Ovary (tissue), 9 donors: ENCODE data around the gene NPM3. TPM values are rescaled to one million over a fixed set of nuclear protein-coding genes. Genes with fewer than 3 reads are reported as not detected.
A peak's percentile ranks its signal among the peaks of the same experiment; 100 is the strongest.

Source experiments
- DNase-seq, 5 donors: peaks; one replicate each; pipeline ENCODE4 v3.0.0-alpha.2; 2019 to 2020
- H3K27ac ChIP-seq, 2 donors: fragments of 200-600 bp; one replicate each; pipeline versions ENCODE4 v1.5.1 to v1.8.0; 2019 to 2022
- H3K27me3 ChIP-seq: fragments of 200-600 bp; one replicate; pipeline ENCODE4 v1.8.0; 2022
- H3K36me3 ChIP-seq: fragments of 200-600 bp; sonication (generic); one replicate; pipeline ENCODE4 v1.5.1; 2019
- H3K4me1 ChIP-seq: one replicate; pipeline ENCODE4 v1.8.1; 2013; ENCODE audit warnings: mild to moderate bottlenecking, moderate library complexity; ENCODE audit not compliant: insufficient read depth
- H3K4me3 ChIP-seq: fragments of 200-600 bp; sonication (generic); one replicate; pipeline ENCODE4 v1.5.1; 2017
- H3K9me3 ChIP-seq, 2 donors: fragments of 200-600 bp in 1 of 2; sonication (generic) in 1 of 2; one replicate each; pipeline versions ENCODE4 v1.5.1 to v1.8.1; 2013 to 2019; ENCODE audit warnings: mild to moderate bottlenecking in 1 of 2, moderate library complexity in 1 of 2
- EP300 ChIP-seq: sonication (generic); formaldehyde crosslinking; IDR thresholded peaks from one replicate; pipeline ENCODE4 v1.6.1; 2017; ENCODE audit warnings: antibody characterized with exemption
- POLR2A ChIP-seq: fragments of 450-650 bp; IDR thresholded peaks from one replicate; pipeline ENCODE4 v1.6.1; 2017; ENCODE audit warnings: antibody characterized with exemption, mild to moderate bottlenecking, moderate library complexity
- WGBS, 3 donors: extraction: QIAGEN DNeasy Blood & Tissue Kit in 1 of 3; methylation state at CpG; one replicate each; pipeline versions ENCODE4 v1.1.5 to v1.1.7; 2013 to 2017; 5-methylcytosine and 5-hydroxymethylcytosine counted together
- intact Hi-C, 4 donors: fragments of 100-400 bp; cut with DNase I; formaldehyde crosslinking; loops; one replicate each; pipeline versions ENCODE4 v1.11.0 to v1.15.1; 2022 to 2023
- polyA plus RNA-seq, 2 donors: library from polyadenylated mRNA; stranded (reverse); fragments of 200-250 nt in 1 of 2; fragments of 350-450 nt in 1 of 2; fragmentation: Illumina TruSeq in 1 of 2; extraction: RNeasy Lipid Tissue Mini Kit (QIAGEN cat#74804) in 1 of 2; gene quantifications; one replicate each; pipeline ENCODE4 v1.2.3, GENCODE V29; 2013 to 2014
- total RNA-seq, 7 donors: library from RNA; depleted of rRNA in 2 of 7; stranded (reverse); fragments of >200 nt in 2 of 7; fragmentation: NEBNext Ultra II Directional in 3 of 7; extraction: Animal tissue kit (Norgen Biotek cat#: 25700) in 3 of 7; gene quantifications; one replicate each; pipeline versions ENCODE4 v1.1.0 to v1.2.4, GENCODE V29; 2016 to 2023
- TF ChIP-seq, protein P1 (sequence below), 3 donors: fragments of 450-650 bp in 2 of 3; fragments of 200-600 bp in 1 of 3; IDR thresholded peaks; one replicate each; pipeline versions ENCODE4 v1.5.1 to v1.8.0; 2016 to 2022; ENCODE audit warnings: antibody characterized with exemption in 3 of 3, mild to moderate bottlenecking in 1 of 3
- donor health status: DM: no; HTN: no; CAD: no; lungs with moderate emphysema.
- donor health status: DM: no; HTN: no; CAD: no.
- donor health status: Bipolar disorder and iron deficiency.
- donor health status: DM: yes; HTN: yes; CAD: no.
- donor health status: DM: no; HTN: no; CAD: no.
- donor health status: DM: yes; HTN: yes; CAD: no.

NPM3 gene
- total and polyA plus RNA-seq, 9 donors = 11.0 to 64.8 (median 32.1) TPM

DNA sequence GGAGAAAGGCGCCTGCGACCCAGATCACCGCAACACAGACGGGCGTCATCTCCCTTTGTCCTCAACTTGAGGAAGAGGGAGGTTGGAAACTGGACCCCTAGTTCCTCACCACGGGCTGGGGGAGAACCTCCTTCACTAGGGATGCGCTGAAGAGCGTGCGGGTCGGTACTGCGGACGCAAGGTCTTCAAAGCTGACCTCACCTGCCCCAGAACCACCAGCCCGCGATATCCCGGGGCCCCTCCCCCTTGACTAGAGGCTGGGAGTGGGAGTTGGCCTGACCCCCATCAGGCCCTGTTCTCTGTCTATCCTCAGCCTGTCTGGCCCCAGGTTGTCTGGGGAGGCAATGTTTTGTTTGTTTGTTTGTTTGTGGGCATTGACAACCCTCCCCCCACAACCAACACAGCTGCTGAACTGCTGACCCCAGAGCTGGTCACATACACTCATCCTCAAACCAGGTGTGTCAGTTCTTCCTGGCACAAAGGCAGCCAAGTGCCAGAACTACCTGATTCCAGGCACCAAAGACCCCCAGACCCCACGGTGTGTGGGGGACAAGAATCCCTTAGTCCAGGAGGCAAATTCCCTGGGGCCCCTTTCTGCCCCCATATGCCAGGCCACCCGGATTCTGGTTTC is 2.9 kb downstream of the NPM3 start:
- Histone ChIP-seq H3K36me3 (no peaks in the 10 kb centered on the region), H3K9me3 (no peaks in the 10 kb centered on the region), H3K27me3 (no peaks in the 10 kb centered on the region), H3K4me3 (peak overlapping the region; percentile 16), H3K27ac (no peak overlapping the region), H3K4me1 (peaks cover 20% of the 10 kb centered on the region)
- 15 to 22% (median 21%) methylated on average over 17 of the region's 17 CpGs for WGBS, 3 donors
- no peak for DNase-seq
- TF ChIP-seq POLR2A (no peak), EP300 (no peak)
- TF ChIP-seq, protein P1, sequence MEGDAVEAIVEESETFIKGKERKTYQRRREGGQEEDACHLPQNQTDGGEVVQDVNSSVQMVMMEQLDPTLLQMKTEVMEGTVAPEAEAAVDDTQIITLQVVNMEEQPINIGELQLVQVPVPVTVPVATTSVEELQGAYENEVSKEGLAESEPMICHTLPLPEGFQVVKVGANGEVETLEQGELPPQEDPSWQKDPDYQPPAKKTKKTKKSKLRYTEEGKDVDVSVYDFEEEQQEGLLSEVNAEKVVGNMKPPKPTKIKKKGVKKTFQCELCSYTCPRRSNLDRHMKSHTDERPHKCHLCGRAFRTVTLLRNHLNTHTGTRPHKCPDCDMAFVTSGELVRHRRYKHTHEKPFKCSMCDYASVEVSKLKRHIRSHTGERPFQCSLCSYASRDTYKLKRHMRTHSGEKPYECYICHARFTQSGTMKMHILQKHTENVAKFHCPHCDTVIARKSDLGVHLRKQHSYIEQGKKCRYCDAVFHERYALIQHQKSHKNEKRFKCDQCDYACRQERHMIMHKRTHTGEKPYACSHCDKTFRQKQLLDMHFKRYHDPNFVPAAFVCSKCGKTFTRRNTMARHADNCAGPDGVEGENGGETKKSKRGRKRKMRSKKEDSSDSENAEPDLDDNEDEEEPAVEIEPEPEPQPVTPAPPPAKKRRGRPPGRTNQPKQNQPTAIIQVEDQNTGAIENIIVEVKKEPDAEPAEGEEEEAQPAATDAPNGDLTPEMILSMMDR (IDR thresholded peaks at IDR 0.05) = peak in 1 of 3 donors; percentile 7
- intact Hi-C loops = loop anchor here in 1 of 4 donors (10.0 kb wide), 1 partner anchor 176 kb away; no protein-coding TSS in a partner anchor

DNA sequence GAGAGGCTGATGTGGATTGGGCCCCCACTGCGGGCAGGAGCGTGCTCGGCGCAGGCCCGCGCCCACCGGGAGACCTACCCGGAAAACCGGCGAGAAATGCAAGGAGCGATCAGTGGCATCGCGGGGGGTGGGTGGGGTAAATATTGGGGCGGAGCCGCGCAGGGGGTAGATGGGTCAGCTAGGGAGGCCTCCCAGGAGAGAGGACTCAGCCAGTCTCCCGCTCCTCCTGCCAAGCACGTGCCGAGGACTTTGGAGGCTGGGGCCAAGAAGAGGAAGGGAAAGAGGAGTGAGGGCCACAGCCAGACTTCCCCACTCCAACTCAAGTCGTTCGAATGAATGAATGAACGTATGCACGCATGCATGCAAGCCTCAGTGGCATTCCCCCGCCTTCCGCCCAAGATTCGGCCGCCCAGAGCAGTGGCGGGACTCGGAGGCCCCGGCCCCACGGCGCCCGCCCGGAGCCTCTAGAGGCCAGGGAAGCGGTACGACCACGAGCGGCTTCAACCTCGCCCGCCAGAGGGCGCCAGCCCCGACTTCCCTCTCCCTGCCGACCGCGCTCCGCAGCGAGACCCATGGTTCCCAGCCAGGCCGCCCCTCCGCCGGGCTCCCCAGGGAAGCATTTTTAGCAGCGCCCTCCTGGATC is 3.6 kb downstream of the NPM3 start:
- intact Hi-C loops = loop anchor here (5.0 to 10.0 kb wide), 6 partner anchors 175 to 565 kb away; no protein-coding TSS in a partner anchor

DNA sequence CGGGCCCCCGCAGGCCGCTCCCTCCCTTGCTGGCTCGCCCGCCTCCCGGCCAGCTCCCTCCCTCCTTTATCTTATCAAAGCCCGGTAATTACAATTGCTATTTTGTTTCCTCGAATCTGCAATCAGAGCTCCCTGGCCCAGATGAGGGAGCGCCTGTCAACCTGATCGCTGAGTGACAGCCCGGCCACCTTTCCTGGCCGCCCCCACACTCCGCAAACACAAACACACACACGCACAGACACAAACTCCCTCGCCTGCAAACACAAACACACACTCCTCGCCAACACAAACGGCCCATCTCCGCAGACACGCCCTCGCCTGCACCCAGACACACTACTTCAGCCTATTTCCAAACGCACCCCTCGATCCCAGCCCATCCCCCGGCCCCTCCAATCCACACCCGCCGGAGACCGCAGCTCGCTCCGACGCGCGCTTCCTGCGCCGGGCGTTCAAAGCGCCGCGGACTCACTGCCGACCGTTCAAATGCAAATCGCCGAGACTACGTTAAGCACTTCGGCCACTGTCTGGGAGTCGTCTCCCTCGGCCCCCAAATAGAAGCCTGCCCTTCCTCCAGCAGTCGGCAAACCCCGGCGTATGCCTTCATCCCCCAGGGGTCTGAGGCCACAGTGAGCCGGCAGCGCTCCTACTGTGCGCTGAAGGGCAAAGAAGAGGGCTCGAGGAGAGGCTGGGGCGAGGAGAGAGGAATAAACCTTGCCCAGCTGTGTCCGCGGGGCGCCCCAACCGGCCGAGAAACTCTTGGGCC is 4.3 kb downstream of the NPM3 start:
- peak in 2 of 5 donors; percentile 34 to 42 for DNase-seq
- peak overlapping the region; percentile 16 for H3K4me3 ChIP-seq
- no peak overlapping the region for H3K27ac ChIP-seq
- peaks cover 20% of the 10 kb centered on the region for H3K4me1 ChIP-seq
- no peak for TF ChIP-seq POLR2A
- no peak for TF ChIP-seq EP300
- TF ChIP-seq, protein P1 (IDR thresholded peaks at IDR 0.05) = no peak
- no peaks in the 10 kb centered on the region for H3K9me3 ChIP-seq
- no peaks in the 10 kb centered on the region for H3K27me3 ChIP-seq
- intact Hi-C loops = loop anchor here (5.0 to 10.0 kb wide), 6 partner anchors 174 to 564 kb away; no protein-coding TSS in a partner anchor
- 3 to 7% (median 4%) methylated on average over 55 to 58 of the region's 58 CpGs for WGBS, 3 donors
- no peaks in the 10 kb centered on the region for H3K36me3 ChIP-seq

More for the DNA sequence above, 3.6 kb downstream of the NPM3 start:
- Histone ChIP-seq H3K4me1 (peaks cover 20% of the 10 kb centered on the region), H3K4me3 (peak overlapping the region; percentile 16), H3K27ac (no peak overlapping the region), H3K36me3 (no peaks in the 10 kb centered on the region), H3K9me3 (no peaks in the 10 kb centered on the region), H3K27me3 (no peaks in the 10 kb centered on the region)
- TF ChIP-seq EP300 (no peak), POLR2A (no peak)
- TF ChIP-seq, protein P1 (IDR thresholded peaks at IDR 0.05) = peak; percentile 66 to 67 (median 67)
- DNase-seq = peak; percentile 57 to 87 (median 80)
- 2 to 3% (median 3%) methylated on average over 33 to 51 of the region's 51 CpGs for WGBS, 3 donors

DNA sequence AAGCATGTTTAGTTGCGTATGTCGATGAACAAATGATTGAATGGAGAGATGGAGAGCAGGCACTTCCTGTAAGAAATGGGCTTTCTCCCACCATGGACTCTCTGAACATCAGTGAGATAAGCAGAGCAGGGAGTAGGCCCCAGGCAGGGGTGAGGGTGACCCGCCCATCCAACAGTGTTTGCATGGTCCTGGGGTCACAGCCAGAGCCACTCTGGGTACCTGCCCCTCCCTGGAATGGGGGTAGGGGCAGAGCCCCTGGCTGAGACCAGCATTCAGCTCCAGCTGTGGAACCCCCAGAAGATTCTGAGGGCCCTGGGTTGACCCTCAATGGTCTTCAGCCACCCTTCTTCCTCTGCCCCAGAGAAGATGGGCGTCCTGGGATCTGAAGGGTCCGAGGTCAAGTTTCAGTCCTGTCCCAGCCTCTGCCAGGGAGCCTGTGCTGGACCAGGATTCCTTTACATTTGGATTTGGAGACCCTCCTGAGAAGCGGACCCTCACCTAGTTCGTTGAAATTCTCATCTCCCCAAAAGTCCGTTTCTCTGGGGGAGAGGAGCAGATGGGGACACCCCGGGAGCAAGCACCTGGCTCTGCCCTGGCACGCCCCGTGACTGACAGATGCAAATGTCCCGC is 5.0 kb downstream of the NPM3 start:
- H3K27me3 ChIP-seq = no peaks in the 10 kb centered on the region
- no peaks in the 10 kb centered on the region for H3K36me3 ChIP-seq
- no peak overlapping the region for H3K4me3 ChIP-seq
- peak in 1 of 5 donors; percentile 27 for DNase-seq
- H3K4me1 ChIP-seq = peaks cover 18% of the 10 kb centered on the region
- H3K27ac ChIP-seq = no peak overlapping the region
- intact Hi-C loops = loop anchor here (5.0 to 10.0 kb wide), 6 partner anchors 173 to 563 kb away; no protein-coding TSS in a partner anchor
- no peaks in the 10 kb centered on the region for H3K9me3 ChIP-seq
- TF ChIP-seq POLR2A (no peak), EP300 (no peak)
- TF ChIP-seq, protein P1 (IDR thresholded peaks at IDR 0.05) = no peak
- 59 to 69% (median 67%) methylated on average over 12 of the region's 12 CpGs for WGBS, 3 donors
